Smooth muscle cell (in vitro differentiated cells): ENCODE results near the gene OPRL1. TPM values are rescaled to one million over a fixed set of nuclear protein-coding genes. Genes with fewer than 3 reads are reported as not detected.
A peak's percentile ranks its signal among the peaks of the same experiment; 100 is the strongest.

Source experiments
- DNase-seq: peaks from one replicate; lab custom pipeline; 2025; ENCODE audit not compliant: unreplicated experiment; lab: John Stamatoyannopoulos, UW
- H2AFZ ChIP-seq: fragments of 200-600 bp; sonication (generic); 2 replicates; pipeline ENCODE4 v1.6.0; 2016; ENCODE audit warnings: antibody characterized with exemption, low read depth, mild to moderate bottlenecking
- H3F3A ChIP-seq: fragments of 200-600 bp; sonication (generic); 2 replicates; pipeline ENCODE4 v1.6.0; 2017; ENCODE audit warnings: antibody characterized with exemption, low read depth
- H3K27ac ChIP-seq: fragments of 200-600 bp; sonication (generic); 2 replicates; pipeline ENCODE4 v1.5.1; 2016; ENCODE audit warnings: low read depth, mild to moderate bottlenecking
- H3K27me3 ChIP-seq: fragments of 200-600 bp; sonication (generic); 2 replicates; pipeline ENCODE4 v1.6.1; 2016; ENCODE audit warnings: low read depth, mild to moderate bottlenecking
- H3K36me3 ChIP-seq: fragments of 200-600 bp; sonication (generic); 2 replicates; pipeline ENCODE4 v1.5.1; 2016; ENCODE audit warnings: low read depth
- H3K4me1 ChIP-seq: fragments of 200-600 bp; sonication (generic); 2 replicates; pipeline ENCODE4 v1.5.1; 2016; ENCODE audit warnings: low read depth
- H3K4me2 ChIP-seq: fragments of 200-600 bp; sonication (generic); 2 replicates; pipeline ENCODE4 v1.6.0; 2016; ENCODE audit warnings: mild to moderate bottlenecking
- H3K4me3 ChIP-seq: fragments of 200-600 bp; sonication (generic); 2 replicates; pipeline ENCODE4 v1.5.1; 2016; ENCODE audit warnings: mild to moderate bottlenecking
- H3K79me2 ChIP-seq: fragments of 200-600 bp; sonication (generic); 2 replicates; pipeline ENCODE4 v1.6.0; 2016; ENCODE audit warnings: low read depth, mild to moderate bottlenecking
- H3K9ac ChIP-seq: fragments of 200-600 bp; sonication (generic); 2 replicates; pipeline ENCODE4 v1.6.0; 2016; ENCODE audit warnings: low read depth
- H3K9me3 ChIP-seq: fragments of 200-600 bp; sonication (generic); replicated peaks from 2 replicates; pipeline ENCODE4 v1.5.1; 2016; ENCODE audit warnings: low read depth
- H4K20me1 ChIP-seq: fragments of 200-600 bp; sonication (generic); 2 replicates; pipeline ENCODE4 v1.6.0; 2016; ENCODE audit warnings: low read depth
- CTCF ChIP-seq: fragments of 200-600 bp; sonication (generic); IDR thresholded peaks from 2 replicates; pipeline ENCODE4 v1.5.1; 2017; ENCODE audit warnings: borderline replicate concordance, mild to moderate bottlenecking, antibody characterized with exemption; ENCODE audit not compliant: insufficient read depth, poor library complexity, severe bottlenecking
- WGBS: methylation state at CpG from one replicate; pipeline ENCODE4 v1.1.7; 2016; ENCODE audit warnings: low lambda C conversion rate; 5-methylcytosine and 5-hydroxymethylcytosine counted together
- polyA plus RNA-seq: library from polyadenylated mRNA; unstranded; fragments of >200 nt; fragmentation: Nextera tagmentation; extraction: Ambion mirVana; gene quantifications from 2 replicates; pipeline ENCODE4 v1.2.1, GENCODE V29; 2016
- total RNA-seq: library from RNA; depleted of rRNA; stranded (reverse); fragments of >200 nt; gene quantifications from 2 replicates; pipeline ENCODE4 v1.2.3, GENCODE V29; 2014

OPRL1 gene
- total and polyA plus RNA-seq, 2 experiments from 2014 or later: 3.1 to 6.4 TPM

GRCh38 chr20:64063389-64064144 is 16.3 kb upstream of the OPRL1 start:
- Histone ChIP-seq H3K27ac (peak overlapping the region; percentile 17), H3K79me2 (no peaks in the 10 kb centered on the region), H3K9ac (peak overlapping the region; percentile 78), H3K4me3 (peak overlapping the region; percentile 93), H3K9me3 (no peaks in the 10 kb centered on the region), H3K4me1 (peaks cover 6% of the 10 kb centered on the region), H2AFZ (no peak overlapping the region), H3K27me3 (no peaks in the 10 kb centered on the region), H3F3A (no peaks in the 10 kb centered on the region), H4K20me1 (peaks cover 10% of the 10 kb centered on the region), H3K36me3 (no peaks in the 10 kb centered on the region), H3K4me2 (peak overlapping the region; percentile 88)
- no peak for TF ChIP-seq CTCF
- no peak for DNase-seq
- WGBS: 6% methylated on average over 30 of the region's 51 CpGs

- H3K4me1 ChIP-seq: peaks cover 6% of the 10 kb centered on the region
- no peak for TF ChIP-seq CTCF
- peak overlapping the region; percentile 88 for H3K4me2 ChIP-seq
- H3K4me3 ChIP-seq: peak overlapping the region; percentile 93
- H3F3A ChIP-seq: no peaks in the 10 kb centered on the region
- DNase-seq: no peak
- H3K79me2 ChIP-seq: no peaks in the 10 kb centered on the region
- 71% methylated on average over 12 of the region's 12 CpGs for WGBS
- no peaks in the 10 kb centered on the region for H3K27me3 ChIP-seq
- H3K9ac ChIP-seq: no peak overlapping the region
- H4K20me1 ChIP-seq: peaks cover 10% of the 10 kb centered on the region
- H3K9me3 ChIP-seq: no peaks in the 10 kb centered on the region
- no peak overlapping the region for H2AFZ ChIP-seq
- H3K36me3 ChIP-seq: no peaks in the 10 kb centered on the region
- peak overlapping the region; percentile 17 for H3K27ac ChIP-seq
These were observed 15.7 kb upstream of the OPRL1 start for GRCh38 chr20:64064145-64064698.

- 76% methylated on average over 24 of the region's 27 CpGs for WGBS
- Histone ChIP-seq H3K79me2 (no peaks in the 10 kb centered on the region), H3K27me3 (no peaks in the 10 kb centered on the region), H3K27ac (no peak overlapping the region), H3K36me3 (no peaks in the 10 kb centered on the region), H3K4me3 (no peak overlapping the region), H3K9ac (no peak overlapping the region), H4K20me1 (peaks cover 10% of the 10 kb centered on the region), H2AFZ (no peak overlapping the region), H3K4me2 (no peak overlapping the region), H3F3A (no peaks in the 10 kb centered on the region), H3K4me1 (peaks cover 6% of the 10 kb centered on the region), H3K9me3 (no peaks in the 10 kb centered on the region)
- no peak for TF ChIP-seq CTCF
- DNase-seq: no peak
These were observed 14.6 kb upstream of the OPRL1 start for GRCh38 chr20:64065062-64065973.
